MV-4-11 (cell line): Measurements from ENCODE around the gene TRIM47.
"Not testable (repeated sequence)": the region's sequence is repeated elsewhere in the genome, so short reads cannot be mapped to it uniquely, and the experiment has no call there.

Source experiments
- DNase-seq: peaks from one replicate; lab custom pipeline; 2025; lab: John Stamatoyannopoulos, UW

TRIM47 gene

GRCh38 chr17:75892556-75893224, 14.3 kb upstream of the TRIM47 start:
- DNase-seq = no peak

- DNase-seq = no peak
Observed at GRCh38 chr17:75891605-75892555, 13.5 kb upstream of the TRIM47 start.

- DNase-seq = no peak
Observed at GRCh38 chr17:75891022-75891604, 12.7 kb upstream of the TRIM47 start.

GRCh38 chr17:75889454-75889853, 11.1 kb upstream of the TRIM47 start:
- peak; percentile 10 for DNase-seq

GRCh38 chr17:75888484-75888883, 10.1 kb upstream of the TRIM47 start:
- no peak for DNase-seq

GRCh38 chr17:75885860-75886259, 7.5 kb upstream of the TRIM47 start:
- not testable (repeated sequence) for DNase-seq

GRCh38 chr17:75885431-75885830, 7.0 kb upstream of the TRIM47 start:
- DNase-seq = peak; percentile 6

- no peak for DNase-seq
Observed at GRCh38 chr17:75881678-75882454, 3.5 kb upstream of the TRIM47 start.

- no peak for DNase-seq
Observed at GRCh38 chr17:75880266-75880665, 1.9 kb upstream of the TRIM47 start.

- DNase-seq = peak; percentile 44
Observed at GRCh38 chr17:75877752-75878173, 618 bp downstream of the TRIM47 start.

- DNase-seq = no peak
Observed at GRCh38 chr17:75876938-75877751, 1.2 kb downstream of the TRIM47 start.

GRCh38 chr17:75876190-75876937, 2.0 kb downstream of the TRIM47 start:
- DNase-seq = no peak

- no peak for DNase-seq
Observed at GRCh38 chr17:75875940-75876189, 2.5 kb downstream of the TRIM47 start.

GRCh38 chr17:75875182-75875939, 3.0 kb downstream of the TRIM47 start:
- no peak for DNase-seq

GRCh38 chr17:75874323-75875181, 3.8 kb downstream of the TRIM47 start:
- DNase-seq = no peak

GRCh38 chr17:75873587-75874322, 4.6 kb downstream of the TRIM47 start:
- no peak for DNase-seq

- no peak for DNase-seq
Observed at GRCh38 chr17:75872434-75873351, 5.7 kb downstream of the TRIM47 start.
